NB4 (cell line): ENCODE data around the gene RNASE7.

Experiments
- DNase-seq: peaks from one replicate; pipeline ENCODE4 v3.0.0; 2010; ENCODE audit warnings: low read depth
- H3K4me3 ChIP-seq: one replicate; pipeline ENCODE4 v1.5.1; 2011; ENCODE audit warnings: mild to moderate bottlenecking, low read depth, low read length, moderate library complexity
- MYC ChIP-seq: IDR thresholded peaks from 2 replicates; pipeline ENCODE4 v1.6.1; 2011; ENCODE audit warnings: low read depth, low read length
- POLR2A ChIP-seq: IDR thresholded peaks from 2 replicates; pipeline ENCODE4 v1.6.1; 2011; ENCODE audit warnings: mild to moderate bottlenecking; ENCODE audit not compliant: insufficient read length; ENCODE audit errors: extremely low read depth
- TF ChIP-seq, protein P1 (sequence below): IDR thresholded peaks from 2 replicates; pipeline ENCODE4 v1.6.1; 2011; ENCODE audit warnings: low read depth, low read length
- TF ChIP-seq, protein P2 (sequence below): IDR thresholded peaks from one replicate; pipeline ENCODE4 v1.5.1; 2012; ENCODE audit warnings: low read depth, low read length

Gene RNASE7

DNA sequence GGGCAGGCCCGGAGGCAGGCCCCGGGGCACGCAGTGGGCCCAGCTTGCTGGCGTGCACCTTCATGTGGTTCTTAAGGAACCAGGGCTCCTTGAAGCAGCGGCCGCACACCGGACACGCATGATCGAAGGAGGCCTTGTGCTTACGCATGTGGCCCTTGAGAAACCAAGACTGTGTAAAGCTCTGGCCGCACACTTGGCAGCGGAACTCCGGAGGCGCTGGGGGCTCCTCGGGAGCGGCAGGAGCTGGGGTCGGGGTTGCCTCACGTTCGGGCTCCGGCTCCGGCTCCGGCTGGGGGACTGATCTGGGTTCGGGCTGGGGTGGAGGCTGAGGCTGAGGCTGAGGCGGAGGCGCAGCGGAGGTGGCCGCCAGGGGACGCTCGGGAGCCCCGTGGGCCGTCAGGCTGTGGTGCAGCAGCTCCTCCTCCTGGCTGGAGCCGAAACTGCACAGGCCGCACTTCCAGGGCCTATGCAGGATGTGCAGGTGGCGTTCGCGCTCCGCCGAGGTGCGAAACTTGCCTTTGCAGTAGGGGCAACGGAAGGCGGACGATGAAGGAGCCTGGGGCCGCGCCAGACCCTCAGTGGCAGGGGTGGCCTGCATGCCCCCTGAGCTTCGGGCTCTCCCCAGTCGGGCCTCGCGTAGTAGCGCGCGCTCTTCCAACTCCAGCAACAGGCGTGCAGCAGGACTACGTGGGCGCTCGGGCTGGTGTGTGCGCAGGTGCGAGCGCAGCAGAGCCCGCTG lies 50.3 kb downstream of the RNASE7 start:
- TF ChIP-seq POLR2A (no peak), MYC (no peak; the same call in 1 of the 2 replicates)
- TF ChIP-seq, protein P1, sequence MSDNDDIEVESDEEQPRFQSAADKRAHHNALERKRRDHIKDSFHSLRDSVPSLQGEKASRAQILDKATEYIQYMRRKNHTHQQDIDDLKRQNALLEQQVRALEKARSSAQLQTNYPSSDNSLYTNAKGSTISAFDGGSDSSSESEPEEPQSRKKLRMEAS: no peak
- TF ChIP-seq, protein P2, sequence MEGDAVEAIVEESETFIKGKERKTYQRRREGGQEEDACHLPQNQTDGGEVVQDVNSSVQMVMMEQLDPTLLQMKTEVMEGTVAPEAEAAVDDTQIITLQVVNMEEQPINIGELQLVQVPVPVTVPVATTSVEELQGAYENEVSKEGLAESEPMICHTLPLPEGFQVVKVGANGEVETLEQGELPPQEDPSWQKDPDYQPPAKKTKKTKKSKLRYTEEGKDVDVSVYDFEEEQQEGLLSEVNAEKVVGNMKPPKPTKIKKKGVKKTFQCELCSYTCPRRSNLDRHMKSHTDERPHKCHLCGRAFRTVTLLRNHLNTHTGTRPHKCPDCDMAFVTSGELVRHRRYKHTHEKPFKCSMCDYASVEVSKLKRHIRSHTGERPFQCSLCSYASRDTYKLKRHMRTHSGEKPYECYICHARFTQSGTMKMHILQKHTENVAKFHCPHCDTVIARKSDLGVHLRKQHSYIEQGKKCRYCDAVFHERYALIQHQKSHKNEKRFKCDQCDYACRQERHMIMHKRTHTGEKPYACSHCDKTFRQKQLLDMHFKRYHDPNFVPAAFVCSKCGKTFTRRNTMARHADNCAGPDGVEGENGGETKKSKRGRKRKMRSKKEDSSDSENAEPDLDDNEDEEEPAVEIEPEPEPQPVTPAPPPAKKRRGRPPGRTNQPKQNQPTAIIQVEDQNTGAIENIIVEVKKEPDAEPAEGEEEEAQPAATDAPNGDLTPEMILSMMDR: peak; percentile 99
- peak; percentile 77 for DNase-seq
- H3K4me3 ChIP-seq: no peak overlapping the region

DNA sequence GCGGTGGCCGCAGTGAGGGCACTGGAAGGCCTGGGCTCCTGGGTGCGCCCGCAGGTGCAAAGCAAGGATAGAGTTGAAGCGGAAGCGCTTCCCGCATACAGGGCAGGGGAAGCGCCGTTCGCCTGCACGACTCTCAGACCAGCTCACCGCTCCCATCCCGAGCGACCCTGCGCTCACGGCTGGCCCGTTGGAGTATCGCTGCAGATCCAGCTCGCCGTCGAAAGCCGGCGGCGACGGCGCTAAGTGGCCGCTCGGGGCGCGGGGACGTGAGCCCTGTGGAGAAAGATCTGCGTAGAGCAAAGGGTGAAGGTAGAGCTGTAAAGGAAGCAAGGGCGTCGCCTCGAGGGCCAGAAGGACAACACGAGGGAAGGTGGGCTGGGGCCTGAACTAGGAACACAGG lies 50.9 kb downstream of the RNASE7 start:
- no peak for DNase-seq
- TF ChIP-seq POLR2A (no peak), MYC (no peak)
- TF ChIP-seq, protein P1: no peak
- TF ChIP-seq, protein P2: no peak
- H3K4me3 ChIP-seq: no peak overlapping the region
